ENCODE results near the gene CENPV. TPM values are rescaled to one million over a fixed set of nuclear protein-coding genes. Genes with fewer than 3 reads are reported as not detected.
A peak's percentile ranks its signal among the peaks of the same experiment; 100 is the strongest.

CENPV gene
- total and polyA plus RNA-seq, 2 experiments from 2014 or later = 40.4 to 52.4 TPM

GRCh38 chr17:16294560-16294959 lies 58.7 kb downstream of the CENPV start:
- Histone ChIP-seq H3K79me2 (no peaks in the 10 kb centered on the region), H3K4me2 (no peak overlapping the region), H3K27ac (peak overlapping the region; percentile 80), H3K27me3 (no peaks in the 10 kb centered on the region), H2AFZ (no peak overlapping the region), H3K4me3 (no peak overlapping the region), H3K9me2 (replicated peaks; ENCODE audit: insufficient read depth) (no peaks in the 10 kb centered on the region), H3K4me1 (ENCODE audit: insufficient read depth) (peaks cover 10% of the 10 kb centered on the region), H4K20me1 (ENCODE audit: insufficient read depth, poor library complexity, severe bottlenecking) (no peaks in the 10 kb centered on the region), H3K9me3 (ENCODE audit: low read depth) (no peaks in the 10 kb centered on the region), H3K36me3 (replicated peaks; ENCODE audit: insufficient read depth, low read depth) (no peaks in the 10 kb centered on the region)
- no peak for DNase-seq (ENCODE audit: low spot score)
- WGBS (ENCODE audit: low lambda C conversion rate, missing lambda C conversion rate) = 100% methylated on average over 2 of the region's 2 CpGs
- TF ChIP-seq EZH2 (IDR thresholded peaks at IDR 0.05; ENCODE audit: borderline replicate concordance) (no peak), EZH2phosphoT487 (IDR thresholded peaks at IDR 0.05; ENCODE audit: low read depth, severe bottlenecking, unreplicated experiment) (no peak), CTCF (IDR thresholded peaks at IDR 0.05; ENCODE audit: poor library complexity) (no peak)

GRCh38 chr17:16293931-16294330 lies 59.3 kb downstream of the CENPV start:
- peak overlapping the region; percentile 80 for H3K27ac ChIP-seq
- H3K27me3 ChIP-seq = no peaks in the 10 kb centered on the region
- H3K9me2 ChIP-seq (replicated peaks; ENCODE audit: insufficient read depth) = no peaks in the 10 kb centered on the region
- 79% methylated on average over 3 of the region's 3 CpGs for WGBS (ENCODE audit: low lambda C conversion rate, missing lambda C conversion rate)
- TF ChIP-seq EZH2 (IDR thresholded peaks at IDR 0.05; ENCODE audit: borderline replicate concordance) (no peak), CTCF (IDR thresholded peaks at IDR 0.05; ENCODE audit: poor library complexity) (no peak), EZH2phosphoT487 (IDR thresholded peaks at IDR 0.05; ENCODE audit: low read depth, severe bottlenecking, unreplicated experiment) (no peak)
- H3K79me2 ChIP-seq = no peaks in the 10 kb centered on the region
- peaks cover 9% of the 10 kb centered on the region for H3K4me1 ChIP-seq (ENCODE audit: insufficient read depth)
- H3K4me3 ChIP-seq = no peak overlapping the region
- H2AFZ ChIP-seq = no peak overlapping the region
- DNase-seq (ENCODE audit: low spot score) = peak; percentile 56
- no peak overlapping the region for H3K4me2 ChIP-seq
- no peaks in the 10 kb centered on the region for H3K36me3 ChIP-seq (replicated peaks; ENCODE audit: insufficient read depth, low read depth)
- no peaks in the 10 kb centered on the region for H3K9me3 ChIP-seq (ENCODE audit: low read depth)
- H4K20me1 ChIP-seq (ENCODE audit: insufficient read depth, poor library complexity, severe bottlenecking) = no peaks in the 10 kb centered on the region

Other genes starting within 250 kb of the CENPV start
- 64.6 and 73.7 TPM in 2 replicates for gene NCOR1, start 137.9 kb downstream of the CENPV start, total RNA-seq
- 117 and 134 TPM in 2 replicates for gene NCOR1, start 137.9 kb downstream of the CENPV start, polyA plus RNA-seq
- 31.4 and 35.9 TPM in 2 replicates for gene PIGL, start 136.3 kb downstream of the CENPV start, total RNA-seq
- gene PIGL, start 136.3 kb downstream of the CENPV start, polyA plus RNA-seq = 21.2 and 26.0 TPM in 2 replicates
- 1,250 and 1,335 TPM in 2 replicates for gene UBB, start 27.6 kb upstream of the CENPV start, total RNA-seq
- 2,041 and 2,117 TPM in 2 replicates for gene UBB, start 27.6 kb upstream of the CENPV start, polyA plus RNA-seq
- 1.8 and 7.7 TPM in 2 replicates for gene TRPV2, start 62.1 kb upstream of the CENPV start, total RNA-seq
- gene TRPV2, start 62.1 kb upstream of the CENPV start, polyA plus RNA-seq = 10.1 and 15.2 TPM in 2 replicates
- gene LRRC75A, start 138.7 kb upstream of the CENPV start, total RNA-seq = 15.0 and 18.0 TPM in 2 replicates
- 7.7 and 10.7 TPM in 2 replicates for gene LRRC75A, start 138.7 kb upstream of the CENPV start, polyA plus RNA-seq
- gene ZNF287, start 215.7 kb upstream of the CENPV start, total RNA-seq = 4.4 and 10.6 TPM in 2 replicates
- gene ZNF287, start 215.7 kb upstream of the CENPV start, polyA plus RNA-seq = 7.1 and 7.3 TPM in 2 replicates